ENCODE measurements around the gene HRH4. TPM values are rescaled to one million over a fixed set of nuclear protein-coding genes. Genes with fewer than 3 reads are reported as not detected.

Gene HRH4
- total RNA-seq, 1 donor from 2014 or later, result not detected

DNA sequence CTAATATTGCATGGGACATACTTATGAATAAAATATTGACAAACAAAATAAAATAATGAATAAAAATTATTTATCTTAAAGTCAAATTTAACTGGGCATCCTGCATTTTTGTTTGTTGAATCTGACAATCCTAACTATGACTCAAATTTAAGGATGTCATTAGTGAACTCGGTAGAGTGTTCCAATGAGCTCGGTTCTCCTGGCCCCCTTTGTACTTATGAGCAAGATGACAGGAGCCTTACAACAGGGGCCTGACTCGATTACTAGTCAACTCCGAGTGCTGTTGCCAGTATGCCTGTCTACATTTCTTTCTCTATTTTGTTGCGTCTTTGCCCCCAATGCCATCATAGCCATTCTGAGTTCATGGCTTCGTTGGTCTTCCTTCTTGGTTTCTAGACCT lies 40.3 kb downstream of the HRH4 start:
- no peak for TF ChIP-seq CTCF (IDR thresholded peaks at IDR 0.05; ENCODE audit: insufficient read depth, low read length, poor library complexity, severe bottlenecking)
- DNase-seq (ENCODE audit: low read depth), result no peak

GRCh38 chr18:24502667-24503523 lies 42.5 kb downstream of the HRH4 start:
- Histone ChIP-seq H3K27me3 (ENCODE audit: control insufficient read depth, insufficient read depth, low read length) (no peaks in the 10 kb centered on the region), H3K4me3 (ENCODE audit: low read depth, low read length) (no peak overlapping the region), H3K36me3 (ENCODE audit: control insufficient read depth, insufficient read depth, low read length) (no peaks in the 10 kb centered on the region)
- no peak for TF ChIP-seq CTCF (IDR thresholded peaks at IDR 0.05; ENCODE audit: insufficient read depth, low read length, poor library complexity, severe bottlenecking)
- no peak for DNase-seq (ENCODE audit: low read depth)

More for the DNA sequence above, 40.3 kb downstream of the HRH4 start:
- Histone ChIP-seq H3K36me3 (ENCODE audit: control insufficient read depth, insufficient read depth, low read length) (no peaks in the 10 kb centered on the region), H3K4me3 (ENCODE audit: low read depth, low read length) (no peak overlapping the region), H3K27me3 (ENCODE audit: control insufficient read depth, insufficient read depth, low read length) (no peaks in the 10 kb centered on the region)

GRCh38 chr18:24504401-24504800 lies 44.0 kb downstream of the HRH4 start:
- H3K36me3 ChIP-seq (ENCODE audit: control insufficient read depth, insufficient read depth, low read length), result no peaks in the 10 kb centered on the region
- no peak overlapping the region for H3K4me3 ChIP-seq (ENCODE audit: low read depth, low read length)
- no peak for DNase-seq (ENCODE audit: low read depth)
- no peaks in the 10 kb centered on the region for H3K27me3 ChIP-seq (ENCODE audit: control insufficient read depth, insufficient read depth, low read length)
- TF ChIP-seq CTCF (IDR thresholded peaks at IDR 0.05; ENCODE audit: insufficient read depth, low read length, poor library complexity, severe bottlenecking), result no peak

DNA sequence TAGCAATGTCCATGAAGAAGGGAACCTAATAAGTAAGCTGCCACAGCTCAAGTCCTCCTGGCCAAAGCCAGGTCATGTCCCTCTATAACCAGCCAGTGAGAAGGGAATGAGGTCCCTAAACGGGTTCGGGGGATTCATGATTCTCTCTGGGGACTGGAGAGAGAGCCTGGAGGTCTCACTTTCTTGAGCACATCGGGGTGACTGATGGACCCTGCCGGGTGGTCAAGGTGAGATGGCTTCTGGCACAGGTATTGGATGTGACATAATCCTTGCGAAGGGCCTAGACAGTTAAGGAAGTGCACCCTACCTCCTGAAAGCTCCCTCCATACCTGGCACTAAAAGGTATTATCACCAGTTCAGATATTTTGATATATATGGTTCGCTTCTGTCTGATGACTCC lies 45.7 kb downstream of the HRH4 start:
- H3K4me3 ChIP-seq (ENCODE audit: low read depth, low read length), result no peak overlapping the region
- no peak for TF ChIP-seq CTCF (IDR thresholded peaks at IDR 0.05; ENCODE audit: insufficient read depth, low read length, poor library complexity, severe bottlenecking)

GRCh38 chr18:24509435-24509834 lies 49.0 kb downstream of the HRH4 start:
- no peak for TF ChIP-seq CTCF (IDR thresholded peaks at IDR 0.05; ENCODE audit: insufficient read depth, low read length, poor library complexity, severe bottlenecking)
- H3K36me3 ChIP-seq (ENCODE audit: control insufficient read depth, insufficient read depth, low read length), result no peaks in the 10 kb centered on the region
- H3K4me3 ChIP-seq (ENCODE audit: low read depth, low read length), result no peak overlapping the region
- H3K27me3 ChIP-seq (ENCODE audit: control insufficient read depth, insufficient read depth, low read length), result no peaks in the 10 kb centered on the region
- DNase-seq (ENCODE audit: low read depth), result no peak

More for the DNA sequence above, 45.7 kb downstream of the HRH4 start:
- DNase-seq (ENCODE audit: low read depth), result no peak
- Histone ChIP-seq H3K36me3 (ENCODE audit: control insufficient read depth, insufficient read depth, low read length) (no peaks in the 10 kb centered on the region), H3K27me3 (ENCODE audit: control insufficient read depth, insufficient read depth, low read length) (no peaks in the 10 kb centered on the region)

- DNase-seq (ENCODE audit: low read depth), result no peak
- no peaks in the 10 kb centered on the region for H3K27me3 ChIP-seq (ENCODE audit: control insufficient read depth, insufficient read depth, low read length)
- TF ChIP-seq CTCF (IDR thresholded peaks at IDR 0.05; ENCODE audit: insufficient read depth, low read length, poor library complexity, severe bottlenecking), result peak; percentile 45
Measured at GRCh38 chr18:24514439-24514838, 54.0 kb downstream of the HRH4 start.

More at GRCh38 chr18:24514439-24514838, 54.0 kb downstream of the HRH4 start:
- Histone ChIP-seq H3K36me3 (ENCODE audit: control insufficient read depth, insufficient read depth, low read length) (no peaks in the 10 kb centered on the region), H3K4me3 (ENCODE audit: low read depth, low read length) (no peak overlapping the region)
